Ovary (tissue), 3 donors: ENCODE results near the gene EPRS1.

Source experiments
- EP300 ChIP-seq: sonication (generic); formaldehyde crosslinking; IDR thresholded peaks from one replicate; pipeline ENCODE4 v1.6.1; 2017; ENCODE audit warnings: antibody characterized with exemption
- POLR2A ChIP-seq: fragments of 450-650 bp; IDR thresholded peaks from one replicate; pipeline ENCODE4 v1.6.1; 2017; ENCODE audit warnings: antibody characterized with exemption, mild to moderate bottlenecking, moderate library complexity
- TF ChIP-seq, protein P1 (sequence below), 3 donors: fragments of 450-650 bp in 2 of 3; fragments of 200-600 bp in 1 of 3; IDR thresholded peaks; one replicate each; pipeline versions ENCODE4 v1.5.1 to v1.8.0; 2016 to 2022; ENCODE audit warnings: antibody characterized with exemption in 3 of 3, mild to moderate bottlenecking in 1 of 3
- donor health status: DM: no; HTN: no; CAD: no.

DNA sequence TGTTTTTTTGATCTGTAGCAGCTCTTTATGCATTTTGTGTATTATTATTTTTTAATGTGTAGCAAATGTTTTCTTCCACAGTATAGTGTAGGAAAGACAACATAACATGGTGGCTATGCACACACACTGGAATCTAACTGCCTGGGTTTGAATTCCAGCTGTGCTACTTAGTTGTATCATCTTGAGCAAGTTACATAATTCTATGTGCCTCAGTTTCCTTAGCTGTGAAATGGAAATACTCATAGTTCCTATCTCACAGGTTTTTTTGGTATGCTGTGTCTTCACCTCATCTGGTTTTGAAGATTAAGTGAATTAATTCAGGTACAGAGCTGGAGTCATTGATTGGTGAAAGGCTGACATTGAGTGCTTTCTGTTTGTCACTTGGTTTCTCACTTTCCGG lies 46.4 kb upstream of the EPRS1 start:
- TF ChIP-seq POLR2A = no peak
- TF ChIP-seq, protein P1, sequence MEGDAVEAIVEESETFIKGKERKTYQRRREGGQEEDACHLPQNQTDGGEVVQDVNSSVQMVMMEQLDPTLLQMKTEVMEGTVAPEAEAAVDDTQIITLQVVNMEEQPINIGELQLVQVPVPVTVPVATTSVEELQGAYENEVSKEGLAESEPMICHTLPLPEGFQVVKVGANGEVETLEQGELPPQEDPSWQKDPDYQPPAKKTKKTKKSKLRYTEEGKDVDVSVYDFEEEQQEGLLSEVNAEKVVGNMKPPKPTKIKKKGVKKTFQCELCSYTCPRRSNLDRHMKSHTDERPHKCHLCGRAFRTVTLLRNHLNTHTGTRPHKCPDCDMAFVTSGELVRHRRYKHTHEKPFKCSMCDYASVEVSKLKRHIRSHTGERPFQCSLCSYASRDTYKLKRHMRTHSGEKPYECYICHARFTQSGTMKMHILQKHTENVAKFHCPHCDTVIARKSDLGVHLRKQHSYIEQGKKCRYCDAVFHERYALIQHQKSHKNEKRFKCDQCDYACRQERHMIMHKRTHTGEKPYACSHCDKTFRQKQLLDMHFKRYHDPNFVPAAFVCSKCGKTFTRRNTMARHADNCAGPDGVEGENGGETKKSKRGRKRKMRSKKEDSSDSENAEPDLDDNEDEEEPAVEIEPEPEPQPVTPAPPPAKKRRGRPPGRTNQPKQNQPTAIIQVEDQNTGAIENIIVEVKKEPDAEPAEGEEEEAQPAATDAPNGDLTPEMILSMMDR (IDR thresholded peaks at IDR 0.05) = no peak
- no peak for TF ChIP-seq EP300
